ENCODE results near the gene ZNF778.
"Not testable (repeated sequence)": the region's sequence is repeated elsewhere in the genome, so short reads cannot be mapped to it uniquely, and the experiment has no call there.

The ZNF778 gene

GRCh38 chr16:89266521-89267134, 49.1 kb downstream of the ZNF778 start:
- Histone ChIP-seq H3K27ac (ENCODE audit: low read depth, low read length) (no peak overlapping the region), H3K9ac (ENCODE audit: low read depth, low read length) (no peak overlapping the region), H3K27me3 (ENCODE audit: insufficient read depth, low read length) (no peaks in the 10 kb centered on the region), H3K4me3 (ENCODE audit: low read length) (no peak overlapping the region), H3K4me1 (ENCODE audit: insufficient read depth, low read length) (no peaks in the 10 kb centered on the region), H3K36me3 (ENCODE audit: insufficient read depth, low read length) (peaks cover 45% of the 10 kb centered on the region), H3K9me3 (ENCODE audit: insufficient read depth, low read depth, low read length) (no peaks in the 10 kb centered on the region)
- WGBS, result 96% methylated on average over 17 of the region's 17 CpGs

- 96% methylated on average over 9 of the region's 15 CpGs for WGBS
- H3K9me3 ChIP-seq (ENCODE audit: insufficient read depth, low read depth, low read length); H3K4me1 ChIP-seq (ENCODE audit: insufficient read depth, low read length); H3K27me3 ChIP-seq (ENCODE audit: insufficient read depth, low read length); H3K27ac ChIP-seq (ENCODE audit: low read depth, low read length); H3K9ac ChIP-seq (ENCODE audit: low read depth, low read length); H3K4me3 ChIP-seq (ENCODE audit: low read length): not testable (repeated sequence)
- peaks cover 53% of the 10 kb centered on the region for H3K36me3 ChIP-seq (ENCODE audit: insufficient read depth, low read length)
Measured at GRCh38 chr16:89267746-89268145, 50.2 kb downstream of the ZNF778 start.

- no peaks in the 10 kb centered on the region for H3K27me3 ChIP-seq (ENCODE audit: insufficient read depth, low read length)
- no peak overlapping the region for H3K27ac ChIP-seq (ENCODE audit: low read depth, low read length)
- no peaks in the 10 kb centered on the region for H3K9me3 ChIP-seq (ENCODE audit: insufficient read depth, low read depth, low read length)
- peaks cover 60% of the 10 kb centered on the region for H3K36me3 ChIP-seq (ENCODE audit: insufficient read depth, low read length)
- no peaks in the 10 kb centered on the region for H3K4me1 ChIP-seq (ENCODE audit: insufficient read depth, low read length)
- H3K4me3 ChIP-seq (ENCODE audit: low read length), result no peak overlapping the region
- no peak overlapping the region for H3K9ac ChIP-seq (ENCODE audit: low read depth, low read length)
- 96% methylated on average over 19 of the region's 19 CpGs for WGBS
Measured at GRCh38 chr16:89268585-89268984, 51.1 kb downstream of the ZNF778 start.

- H3K9me3 ChIP-seq (ENCODE audit: insufficient read depth, low read depth, low read length), result no peaks in the 10 kb centered on the region
- no peaks in the 10 kb centered on the region for H3K4me1 ChIP-seq (ENCODE audit: insufficient read depth, low read length)
- H3K27me3 ChIP-seq (ENCODE audit: insufficient read depth, low read length), result no peaks in the 10 kb centered on the region
- H3K36me3 ChIP-seq (ENCODE audit: insufficient read depth, low read length), result peaks cover 66% of the 10 kb centered on the region
- no peak overlapping the region for H3K9ac ChIP-seq (ENCODE audit: low read depth, low read length)
- no peak overlapping the region for H3K4me3 ChIP-seq (ENCODE audit: low read length)
- 94% methylated on average over 12 of the region's 14 CpGs for WGBS
- no peak overlapping the region for H3K27ac ChIP-seq (ENCODE audit: low read depth, low read length)
Measured at GRCh38 chr16:89268987-89269735, 51.7 kb downstream of the ZNF778 start.

GRCh38 chr16:89269805-89270665, 52.5 kb downstream of the ZNF778 start:
- H3K27me3 ChIP-seq (ENCODE audit: insufficient read depth, low read length), result no peaks in the 10 kb centered on the region
- H3K9me3 ChIP-seq (ENCODE audit: insufficient read depth, low read depth, low read length), result no peaks in the 10 kb centered on the region
- H3K4me3 ChIP-seq (ENCODE audit: low read length), result no peak overlapping the region
- no peaks in the 10 kb centered on the region for H3K4me1 ChIP-seq (ENCODE audit: insufficient read depth, low read length)
- peaks cover 72% of the 10 kb centered on the region for H3K36me3 ChIP-seq (ENCODE audit: insufficient read depth, low read length)
- no peak overlapping the region for H3K27ac ChIP-seq (ENCODE audit: low read depth, low read length)
- no peak overlapping the region for H3K9ac ChIP-seq (ENCODE audit: low read depth, low read length)
- WGBS, result 96% methylated on average over 27 of the region's 27 CpGs

- H3K27me3 ChIP-seq (ENCODE audit: insufficient read depth, low read length), result no peaks in the 10 kb centered on the region
- H3K4me3 ChIP-seq (ENCODE audit: low read length), result no peak overlapping the region
- peaks cover 77% of the 10 kb centered on the region for H3K36me3 ChIP-seq (ENCODE audit: insufficient read depth, low read length)
- H3K9me3 ChIP-seq (ENCODE audit: insufficient read depth, low read depth, low read length), result no peaks in the 10 kb centered on the region
- H3K9ac ChIP-seq (ENCODE audit: low read depth, low read length), result no peak overlapping the region
- no peaks in the 10 kb centered on the region for H3K4me1 ChIP-seq (ENCODE audit: insufficient read depth, low read length)
- H3K27ac ChIP-seq (ENCODE audit: low read depth, low read length), result no peak overlapping the region
- 97% methylated on average over 32 of the region's 32 CpGs for WGBS
Measured at GRCh38 chr16:89270666-89271345, 53.3 kb downstream of the ZNF778 start.

GRCh38 chr16:89272631-89273030, 55.1 kb downstream of the ZNF778 start:
- no peak overlapping the region for H3K9ac ChIP-seq (ENCODE audit: low read depth, low read length)
- no peaks in the 10 kb centered on the region for H3K4me1 ChIP-seq (ENCODE audit: insufficient read depth, low read length)
- H3K27me3 ChIP-seq (ENCODE audit: insufficient read depth, low read length), result no peaks in the 10 kb centered on the region
- no peaks in the 10 kb centered on the region for H3K9me3 ChIP-seq (ENCODE audit: insufficient read depth, low read depth, low read length)
- 97% methylated on average over 4 of the region's 6 CpGs for WGBS
- H3K4me3 ChIP-seq (ENCODE audit: low read length), result no peak overlapping the region
- no peak overlapping the region for H3K27ac ChIP-seq (ENCODE audit: low read depth, low read length)
- peaks cover 82% of the 10 kb centered on the region for H3K36me3 ChIP-seq (ENCODE audit: insufficient read depth, low read length)

- Histone ChIP-seq H3K9me3 (ENCODE audit: insufficient read depth, low read depth, low read length) (no peaks in the 10 kb centered on the region), H3K27ac (ENCODE audit: low read depth, low read length) (no peak overlapping the region), H3K36me3 (ENCODE audit: insufficient read depth, low read length) (peaks cover 90% of the 10 kb centered on the region), H3K4me3 (ENCODE audit: low read length) (no peak overlapping the region), H3K9ac (ENCODE audit: low read depth, low read length) (no peak overlapping the region), H3K27me3 (ENCODE audit: insufficient read depth, low read length) (no peaks in the 10 kb centered on the region), H3K4me1 (ENCODE audit: insufficient read depth, low read length) (no peaks in the 10 kb centered on the region)
- 96% methylated on average over 19 of the region's 19 CpGs for WGBS
Measured at GRCh38 chr16:89273741-89274472, 56.4 kb downstream of the ZNF778 start.

- Histone ChIP-seq H3K4me1 (ENCODE audit: insufficient read depth, low read length) (no peaks in the 10 kb centered on the region), H3K36me3 (ENCODE audit: insufficient read depth, low read length) (peaks cover 84% of the 10 kb centered on the region), H3K27ac (ENCODE audit: low read depth, low read length) (no peak overlapping the region), H3K4me3 (ENCODE audit: low read length) (no peak overlapping the region), H3K27me3 (ENCODE audit: insufficient read depth, low read length) (no peaks in the 10 kb centered on the region), H3K9me3 (ENCODE audit: insufficient read depth, low read depth, low read length) (no peaks in the 10 kb centered on the region), H3K9ac (ENCODE audit: low read depth, low read length) (no peak overlapping the region)
- WGBS, result 96% methylated on average over 30 of the region's 30 CpGs
Measured at GRCh38 chr16:89274561-89275283, 57.2 kb downstream of the ZNF778 start.

- Histone ChIP-seq H3K36me3 (ENCODE audit: insufficient read depth, low read length) (peaks cover 79% of the 10 kb centered on the region), H3K4me1 (ENCODE audit: insufficient read depth, low read length) (no peaks in the 10 kb centered on the region), H3K4me3 (ENCODE audit: low read length) (no peak overlapping the region), H3K27ac (ENCODE audit: low read depth, low read length) (no peak overlapping the region), H3K9ac (ENCODE audit: low read depth, low read length) (no peak overlapping the region), H3K9me3 (ENCODE audit: insufficient read depth, low read depth, low read length) (no peaks in the 10 kb centered on the region), H3K27me3 (ENCODE audit: insufficient read depth, low read length) (no peaks in the 10 kb centered on the region)
- 97% methylated on average over 11 of the region's 11 CpGs for WGBS
Measured at GRCh38 chr16:89275284-89275584, 57.7 kb downstream of the ZNF778 start.
